Measurements from ENCODE around the gene ADAMTS20. TPM values are rescaled to one million over a fixed set of nuclear protein-coding genes. Genes with fewer than 3 reads are reported as not detected.

ADAMTS20 gene
- total RNA-seq, 1 experiment from 2014 or later = 2.7 TPM

DNA sequence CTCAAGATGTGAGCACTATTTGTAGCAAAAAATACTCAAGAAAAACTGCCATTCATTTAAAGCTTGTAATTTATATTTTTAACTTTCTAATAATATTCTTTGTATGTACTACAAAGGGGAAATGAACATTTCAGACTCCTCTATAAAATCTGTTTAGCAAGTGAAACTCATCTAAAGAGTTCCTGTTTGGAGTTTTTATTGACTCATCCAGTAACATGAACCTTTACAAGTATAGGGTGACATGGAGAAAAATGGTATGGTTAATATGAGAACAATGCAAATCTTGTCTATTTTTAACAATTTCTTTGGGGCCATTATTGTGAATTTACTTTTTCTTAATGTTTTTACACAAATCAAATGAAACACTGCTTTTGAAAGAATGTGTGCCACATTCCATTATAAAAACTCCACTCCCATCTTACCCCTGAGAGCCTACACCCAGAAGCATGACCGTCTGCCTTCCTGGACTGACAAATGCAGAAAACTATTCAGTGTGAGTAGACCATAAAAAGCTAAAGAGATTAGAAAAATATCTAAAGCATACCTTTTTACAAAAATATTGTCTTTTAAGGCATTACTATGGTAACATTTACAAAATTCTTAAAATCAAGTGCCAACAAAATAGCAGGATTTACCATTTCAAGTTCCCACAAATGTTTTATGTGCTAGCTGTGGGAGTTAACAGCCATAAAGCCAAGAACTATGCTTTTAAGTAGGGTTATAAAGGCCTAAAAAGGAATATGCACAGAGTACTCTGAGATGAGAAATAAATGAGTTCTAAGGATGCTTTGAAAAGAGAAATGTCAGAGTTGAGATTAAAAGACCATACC is 144.0 kb downstream of the ADAMTS20 start:
- H3K27ac Mint-ChIP-seq = peak overlapping the region in 1 of 3 experiments; percentile 7; a peak in 1 of 7 replicates
- Histone ChIP-seq H3K4me1 (ENCODE audit: insufficient read depth, low read length) (peaks cover 2% of the 10 kb centered on the region; the same call in 1 of the 2 replicates), H3K79me2 (ENCODE audit: insufficient read depth, low read length) (no peaks in the 10 kb centered on the region), H3K23ac (ENCODE audit: insufficient read length, low read depth, low read length) (no peak overlapping the region), H3K79me1 (ENCODE audit: insufficient read depth, low read depth, low read length, poor library complexity, severe bottlenecking) (no peaks in the 10 kb centered on the region), H3K14ac (ENCODE audit: insufficient read depth, low read length) (no peak overlapping the region), H3K9ac (ENCODE audit: extremely low read depth, insufficient read length, low read length) (no peak overlapping the region), H4K8ac (replicated peaks; ENCODE audit: insufficient read length, low read depth, low read length) (no peak overlapping the region), H2BK20ac (ENCODE audit: low read depth, low read length, poor library complexity, severe bottlenecking) (no peak overlapping the region), H3K27me3 (ENCODE audit: insufficient read depth, low read length) (no peaks in the 10 kb centered on the region), H3K23me2 (ENCODE audit: insufficient read length, low read depth, low read length, poor library complexity, severe bottlenecking) (no peaks in the 10 kb centered on the region), H4K20me1 (ENCODE audit: control insufficient read depth, insufficient read depth, insufficient read length) (no peaks in the 10 kb centered on the region), H2BK12ac (ENCODE audit: insufficient read length, low read depth, low read length) (no peak overlapping the region), H4K5ac (ENCODE audit: insufficient read length, low read depth, low read length) (no peak overlapping the region), H3K27ac (ENCODE audit: insufficient read length, low read depth, low read length) (no peak overlapping the region), H2AFZ (ENCODE audit: low read length) (no peak overlapping the region), H2BK120ac (ENCODE audit: low read depth, low read length, poor library complexity, severe bottlenecking) (no peak overlapping the region), H3T11ph (ENCODE audit: low read length) (no peak overlapping the region), H2AK5ac (ENCODE audit: insufficient read length, low read length) (no peak overlapping the region), H3K4ac (ENCODE audit: low read depth, low read length) (no peak overlapping the region), H3K9me3 (ENCODE audit: control insufficient read depth, low read depth, low read length) (no peaks in the 10 kb centered on the region), H3K4me2 (ENCODE audit: insufficient read depth, insufficient read length, low read length) (no peak overlapping the region), H3K56ac (ENCODE audit: insufficient read length, low read depth, low read length) (no peak overlapping the region), H2BK15ac (ENCODE audit: low read depth, low read length) (no peak overlapping the region), H3K18ac (ENCODE audit: insufficient read length, low read depth, low read length) (no peak overlapping the region), H2BK5ac (ENCODE audit: insufficient read length, low read length) (no peak overlapping the region), H4K91ac (ENCODE audit: insufficient read length, low read depth, low read length) (no peak overlapping the region)
- H3K4me1 Mint-ChIP-seq = peaks cover 5% of the 10 kb centered on the region in 2 experiments; a peak in 3 of 4 replicates
- no peaks in the 10 kb centered on the region for H3K27me3 Mint-ChIP-seq (ENCODE audit: low read depth)
- H3K4me3 Mint-ChIP-seq = no peak overlapping the region
- H3K36me3 Mint-ChIP-seq (ENCODE audit: insufficient read depth in 1 of 3, low read depth in 3 of 3) = no peaks in the 10 kb centered on the region
- no peaks in the 10 kb centered on the region for H3K9me3 Mint-ChIP-seq
- no CpG with 5 or more reads among the region's 1 CpG for WGBS (ENCODE audit: extremely low coverage, insufficient read length, low lambda C conversion rate)
- TF ChIP-seq, protein P1, sequence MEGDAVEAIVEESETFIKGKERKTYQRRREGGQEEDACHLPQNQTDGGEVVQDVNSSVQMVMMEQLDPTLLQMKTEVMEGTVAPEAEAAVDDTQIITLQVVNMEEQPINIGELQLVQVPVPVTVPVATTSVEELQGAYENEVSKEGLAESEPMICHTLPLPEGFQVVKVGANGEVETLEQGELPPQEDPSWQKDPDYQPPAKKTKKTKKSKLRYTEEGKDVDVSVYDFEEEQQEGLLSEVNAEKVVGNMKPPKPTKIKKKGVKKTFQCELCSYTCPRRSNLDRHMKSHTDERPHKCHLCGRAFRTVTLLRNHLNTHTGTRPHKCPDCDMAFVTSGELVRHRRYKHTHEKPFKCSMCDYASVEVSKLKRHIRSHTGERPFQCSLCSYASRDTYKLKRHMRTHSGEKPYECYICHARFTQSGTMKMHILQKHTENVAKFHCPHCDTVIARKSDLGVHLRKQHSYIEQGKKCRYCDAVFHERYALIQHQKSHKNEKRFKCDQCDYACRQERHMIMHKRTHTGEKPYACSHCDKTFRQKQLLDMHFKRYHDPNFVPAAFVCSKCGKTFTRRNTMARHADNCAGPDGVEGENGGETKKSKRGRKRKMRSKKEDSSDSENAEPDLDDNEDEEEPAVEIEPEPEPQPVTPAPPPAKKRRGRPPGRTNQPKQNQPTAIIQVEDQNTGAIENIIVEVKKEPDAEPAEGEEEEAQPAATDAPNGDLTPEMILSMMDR (conservative IDR thresholded peaks at IDR 0.05) = no peak
- no peak for DNase-seq
